GM10248 (cell line): ENCODE measurements around the gene LIMA1.
"Not testable (repeated sequence)": the region's sequence is repeated elsewhere in the genome, so short reads cannot be mapped to it uniquely, and the experiment has no call there.

Source experiments
- CTCF ChIA-PET: fragments of 300-600 bp; sonication (Branson Sonifier 250); formaldehyde crosslinking; extraction: SDS; loops from one replicate; lab custom pipeline; 2021; ENCODE audit warnings: antibody characterized with exemption; lab: Yijun Ruan, JAX
- POLR2A ChIA-PET: fragments of 350-650 bp; sonication (Branson Sonifier 250); formaldehyde crosslinking; extraction: SDS; loops from one replicate; lab custom pipeline; 2020; ENCODE audit warnings: antibody characterized with exemption; lab: Yijun Ruan, JAX
- DNase-seq: peaks from one replicate; pipeline ENCODE4 v3.0.0; 2012; ENCODE audit errors: extremely low spot score
- TF ChIP-seq, protein P1 (sequence below): IDR thresholded peaks from 2 replicates; pipeline ENCODE4 v1.5.1; 2012; ENCODE audit warnings: mild to moderate bottlenecking, low read depth; ENCODE audit errors: extremely low read depth, missing control alignments, control extremely low read depth

The LIMA1 gene

DNA sequence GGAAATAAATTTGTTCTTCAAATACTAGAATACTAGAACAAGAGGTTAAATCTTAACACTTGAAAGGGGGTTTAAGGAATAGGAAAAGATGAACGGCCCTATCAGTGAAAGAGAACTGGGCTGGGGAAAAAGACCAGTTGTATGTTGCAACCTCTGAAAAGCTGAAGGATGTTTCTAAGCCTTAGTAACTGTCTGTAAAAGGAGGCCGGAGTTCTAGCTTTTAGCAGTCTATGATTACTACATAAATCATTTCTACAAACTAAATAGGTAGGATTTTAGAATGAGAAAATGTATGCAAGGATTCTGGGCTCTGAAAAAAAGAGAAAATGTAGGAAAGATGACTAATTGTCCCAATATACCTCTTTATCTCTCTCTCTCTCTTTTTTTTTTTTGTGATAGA is 121.1 kb downstream of the LIMA1 start:
- DNase-seq: no peak
- POLR2A ChIA-PET: no interaction called here
- CTCF ChIA-PET: interaction anchor here (0.7 to 3.6 kb wide), 5 partner anchors 30 to 92 kb away, joined by 3 to 22 read pairs (median 8); partner anchors contain the start of gene COX14
- TF ChIP-seq, protein P1, sequence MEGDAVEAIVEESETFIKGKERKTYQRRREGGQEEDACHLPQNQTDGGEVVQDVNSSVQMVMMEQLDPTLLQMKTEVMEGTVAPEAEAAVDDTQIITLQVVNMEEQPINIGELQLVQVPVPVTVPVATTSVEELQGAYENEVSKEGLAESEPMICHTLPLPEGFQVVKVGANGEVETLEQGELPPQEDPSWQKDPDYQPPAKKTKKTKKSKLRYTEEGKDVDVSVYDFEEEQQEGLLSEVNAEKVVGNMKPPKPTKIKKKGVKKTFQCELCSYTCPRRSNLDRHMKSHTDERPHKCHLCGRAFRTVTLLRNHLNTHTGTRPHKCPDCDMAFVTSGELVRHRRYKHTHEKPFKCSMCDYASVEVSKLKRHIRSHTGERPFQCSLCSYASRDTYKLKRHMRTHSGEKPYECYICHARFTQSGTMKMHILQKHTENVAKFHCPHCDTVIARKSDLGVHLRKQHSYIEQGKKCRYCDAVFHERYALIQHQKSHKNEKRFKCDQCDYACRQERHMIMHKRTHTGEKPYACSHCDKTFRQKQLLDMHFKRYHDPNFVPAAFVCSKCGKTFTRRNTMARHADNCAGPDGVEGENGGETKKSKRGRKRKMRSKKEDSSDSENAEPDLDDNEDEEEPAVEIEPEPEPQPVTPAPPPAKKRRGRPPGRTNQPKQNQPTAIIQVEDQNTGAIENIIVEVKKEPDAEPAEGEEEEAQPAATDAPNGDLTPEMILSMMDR: no peak

DNA sequence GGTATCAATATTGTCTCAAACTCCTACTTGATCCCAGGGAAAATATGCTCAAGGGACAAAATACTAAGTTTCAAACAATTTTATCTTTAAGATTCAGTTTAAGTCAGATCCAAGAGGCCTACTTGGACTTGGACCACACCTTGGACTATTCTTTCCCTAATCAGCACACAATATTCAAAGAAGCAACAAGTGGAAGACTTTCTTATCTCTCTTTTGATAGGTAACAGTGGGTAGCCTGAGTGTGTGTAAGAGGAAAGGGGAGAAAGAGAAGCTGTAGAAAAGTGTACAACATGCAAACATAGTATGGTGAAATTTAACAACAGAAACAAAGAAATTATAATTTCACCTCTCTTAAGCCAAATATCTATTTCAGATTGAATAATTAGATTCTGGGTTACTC is 122.7 kb downstream of the LIMA1 start:
- POLR2A ChIA-PET: interaction anchor here (0.9 kb wide), 1 partner anchor 48 kb away, joined by 3 read pairs; the partner anchor contains the start of gene COX14
- DNase-seq: no peak
- TF ChIP-seq, protein P1: no peak
- CTCF ChIA-PET: interaction anchor here (1.0 to 3.0 kb wide), 4 partner anchors 15 to 121 kb away, joined by 3 to 11 read pairs (median 6); no protein-coding TSS in a partner anchor

DNA sequence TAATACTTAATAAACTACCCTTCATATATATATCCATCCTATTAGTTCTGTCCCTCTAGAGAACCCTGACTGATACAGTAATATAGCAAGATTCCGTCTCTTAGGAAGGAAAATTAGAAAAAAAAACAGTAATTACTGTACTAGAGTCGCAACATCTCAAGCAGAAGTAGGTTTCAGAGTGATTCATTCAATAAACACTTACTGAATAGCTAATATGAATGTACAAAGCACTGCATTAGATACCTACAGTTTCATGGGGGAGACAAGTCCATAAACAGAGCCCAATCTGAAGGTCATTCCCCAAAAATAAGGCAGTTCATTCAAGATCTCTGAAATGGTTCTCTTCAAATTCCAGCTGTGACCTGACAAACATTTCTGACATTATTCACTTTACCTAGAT is 126.1 kb downstream of the LIMA1 start:
- ChIA-PET POLR2A (no interaction called here), CTCF (interaction anchor here (0.9 to 2.8 kb wide), 7 partner anchors 9 to 190 kb away, joined by 3 to 17 read pairs (median 5); partner anchors contain the start of genes CERS5, COX14 and SMARCD1)
- DNase-seq: no peak
- TF ChIP-seq, protein P1: no peak

DNA sequence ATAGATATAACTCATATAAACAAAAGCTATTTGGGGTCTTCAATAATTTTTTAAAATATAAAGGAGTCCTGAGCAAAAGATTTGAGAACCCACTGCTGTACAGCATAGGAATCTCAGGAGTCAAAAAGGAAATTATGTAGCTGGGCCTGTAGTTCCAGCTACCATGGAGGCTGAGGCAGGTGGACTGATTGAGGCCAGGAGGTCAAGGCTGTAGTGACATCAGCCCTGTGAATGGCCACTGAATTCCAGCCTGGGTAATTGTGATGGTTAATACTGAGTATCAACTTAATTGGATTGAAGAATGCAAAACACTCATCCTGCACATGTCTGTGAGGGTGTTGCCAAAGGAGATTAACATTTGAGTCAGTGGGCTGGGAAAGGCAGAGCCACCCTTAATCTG is 126.7 kb downstream of the LIMA1 start:
- ChIA-PET CTCF (interaction anchor here (1.1 to 2.8 kb wide), 6 partner anchors 9 to 190 kb away, joined by 3 to 17 read pairs (median 6); partner anchors contain the start of genes CERS5 and COX14), POLR2A (interaction anchor here (0.5 kb wide), 1 partner anchor 25 kb away, joined by 7 read pairs; no protein-coding TSS in a partner anchor)
- TF ChIP-seq, protein P1: no peak
- no peak for DNase-seq

DNA sequence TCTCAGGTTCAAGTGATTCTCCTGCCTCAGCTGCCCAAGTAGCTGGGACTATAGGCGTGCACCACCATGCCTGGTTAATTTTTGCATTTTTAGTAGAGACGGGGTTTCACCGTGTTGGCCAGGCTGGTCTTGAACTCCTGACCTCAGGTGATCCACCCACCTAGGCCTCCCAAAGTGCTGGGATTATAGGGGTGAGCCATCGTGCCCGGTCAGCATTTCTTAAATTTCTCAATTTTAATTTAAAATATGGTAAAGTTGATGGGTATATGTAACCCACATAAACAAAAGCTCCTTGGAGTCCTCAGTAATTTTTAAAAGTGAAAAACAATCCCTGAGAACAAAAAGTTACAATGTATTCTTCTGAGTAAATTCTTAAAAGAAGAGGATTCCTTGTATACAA is 128.4 kb downstream of the LIMA1 start:
- CTCF ChIA-PET: interaction anchor here (1.1 to 6.1 kb wide), 14 partner anchors 9 to 188 kb away, joined by 3 to 38 read pairs (median 6); partner anchors contain the start of genes CERS5 and COX14
- POLR2A ChIA-PET: not testable (repeated sequence)

DNA sequence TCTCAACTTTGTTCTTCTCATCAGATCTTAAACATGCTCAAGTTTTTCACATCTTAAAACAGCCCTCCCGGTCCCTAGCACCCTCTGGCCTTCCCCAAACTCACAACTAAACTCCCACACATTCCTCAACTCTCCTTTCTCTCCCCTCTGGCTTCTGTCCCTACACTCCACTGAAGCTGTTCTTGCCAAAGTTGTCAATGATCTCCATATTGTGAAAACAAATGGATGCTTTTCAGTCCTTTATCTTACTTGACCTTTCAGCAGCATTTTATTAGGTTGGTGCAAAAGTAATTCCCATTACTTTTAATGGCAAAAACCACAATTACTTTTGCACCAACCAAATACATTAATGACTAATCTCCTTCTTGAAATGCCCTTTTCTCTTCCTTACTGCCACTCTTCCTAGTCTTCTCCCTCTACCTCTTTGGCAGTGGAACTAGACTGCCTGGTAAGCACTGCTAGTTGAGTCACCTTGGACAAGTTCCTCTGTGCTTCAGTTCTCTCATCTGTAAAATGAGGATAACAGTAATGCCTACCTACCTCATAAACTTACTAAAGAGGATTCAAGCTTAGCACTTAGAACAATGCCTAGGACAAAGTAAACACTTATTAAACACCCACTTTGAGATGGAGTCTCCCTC is 132.2 kb downstream of the LIMA1 start:
- TF ChIP-seq, protein P1: no peak
- ChIA-PET CTCF (interaction anchor here (3.6 to 6.1 kb wide), 2 partner anchors 18 to 41 kb away, joined by 15 to 38 read pairs; partner anchors contain the start of gene COX14), POLR2A (no interaction called here)
- no peak for DNase-seq

More for the DNA sequence above, 128.4 kb downstream of the LIMA1 start:
- not testable (repeated sequence) for DNase-seq

DNA sequence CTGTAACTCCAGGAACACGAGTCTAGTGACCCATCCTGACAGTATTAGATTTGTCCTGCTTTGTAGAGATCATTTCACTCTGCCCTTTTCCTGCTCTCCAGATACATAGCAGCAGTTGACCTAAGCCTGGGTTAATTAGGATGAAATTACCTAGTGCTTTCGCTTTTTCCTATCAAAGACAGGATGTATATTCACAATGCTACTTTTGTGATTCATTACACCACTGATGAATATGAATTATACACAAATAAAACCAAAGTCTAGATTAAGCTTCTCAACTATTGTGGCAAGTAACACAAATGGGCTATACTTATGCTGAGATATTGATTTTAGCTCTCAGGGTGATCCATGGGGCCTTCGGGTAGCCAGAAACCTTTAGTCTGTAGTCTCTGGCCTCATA is 134.0 kb downstream of the LIMA1 start:
- TF ChIP-seq, protein P1: no peak
- CTCF ChIA-PET: interaction anchor here (0.9 to 6.1 kb wide), 9 partner anchors 8 to 165 kb away, joined by 3 to 38 read pairs (median 4); partner anchors contain the start of genes CERS5 and COX14
- DNase-seq: no peak
- POLR2A ChIA-PET: no interaction called here

DNA sequence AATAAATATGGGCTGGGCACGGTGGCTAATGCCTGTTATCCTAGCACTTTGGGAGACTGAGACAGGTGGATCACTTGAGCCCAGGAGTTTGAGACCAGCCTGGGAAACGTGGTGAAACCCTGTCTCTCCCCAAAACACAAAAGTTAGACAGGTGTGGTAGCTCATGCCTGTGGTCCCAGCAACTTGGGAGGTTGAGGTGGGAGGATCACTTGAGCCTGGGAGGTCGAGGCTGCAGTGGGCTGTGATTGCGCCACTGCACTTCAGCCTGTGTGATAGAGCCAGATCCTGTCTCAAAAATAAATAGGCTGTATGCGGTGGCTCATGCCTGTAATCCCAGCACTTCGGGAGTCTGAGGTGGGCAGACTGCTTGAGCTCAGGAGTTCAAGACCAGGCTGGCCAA is 135.3 kb downstream of the LIMA1 start:
- ChIA-PET POLR2A (interaction anchor here (0.6 kb wide), 1 partner anchor 23 kb away, joined by 3 read pairs; no protein-coding TSS in a partner anchor), CTCF (interaction anchor here (1.1 to 11.0 kb wide), 8 partner anchors 9 to 73 kb away, joined by 3 to 54 read pairs (median 4); partner anchors contain the start of genes CERS5 and COX14)
- DNase-seq: not testable (repeated sequence)
